ENCODE data around the gene LILRB5. TPM values are rescaled to one million over a fixed set of nuclear protein-coding genes. Genes with fewer than 3 reads are reported as not detected.
"Not testable (repeated sequence)": the region's sequence is repeated elsewhere in the genome, so short reads cannot be mapped to it uniquely, and the experiment has no call there.

The LILRB5 gene
- total RNA-seq, 1 donor from 2014 or later = not detected

DNA sequence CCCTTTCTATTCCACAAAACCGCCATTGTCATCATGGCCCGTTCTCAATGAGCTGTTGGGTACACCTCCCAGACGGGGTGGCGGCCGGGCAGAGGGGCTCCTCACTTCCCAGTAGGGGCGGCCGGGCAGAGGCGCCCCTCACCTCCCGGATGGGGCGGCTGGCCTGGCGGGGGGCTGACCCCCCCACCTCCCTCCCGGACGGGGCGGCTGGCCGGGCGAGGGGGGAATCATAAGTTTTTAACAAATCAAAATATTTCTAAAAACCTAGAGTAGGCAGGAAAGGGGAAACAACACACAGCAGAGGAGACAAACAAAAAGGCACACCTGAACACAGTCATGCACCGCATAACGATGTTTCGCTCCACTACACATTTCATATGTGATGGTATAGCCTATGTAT, 42.3 kb downstream of the LILRB5 start:
- DNase-seq (ENCODE audit: low read depth) = not testable (repeated sequence)

GRCh38 chr19:54214217-54214616, 42.9 kb downstream of the LILRB5 start:
- not testable (repeated sequence) for DNase-seq (ENCODE audit: low read depth)

DNA sequence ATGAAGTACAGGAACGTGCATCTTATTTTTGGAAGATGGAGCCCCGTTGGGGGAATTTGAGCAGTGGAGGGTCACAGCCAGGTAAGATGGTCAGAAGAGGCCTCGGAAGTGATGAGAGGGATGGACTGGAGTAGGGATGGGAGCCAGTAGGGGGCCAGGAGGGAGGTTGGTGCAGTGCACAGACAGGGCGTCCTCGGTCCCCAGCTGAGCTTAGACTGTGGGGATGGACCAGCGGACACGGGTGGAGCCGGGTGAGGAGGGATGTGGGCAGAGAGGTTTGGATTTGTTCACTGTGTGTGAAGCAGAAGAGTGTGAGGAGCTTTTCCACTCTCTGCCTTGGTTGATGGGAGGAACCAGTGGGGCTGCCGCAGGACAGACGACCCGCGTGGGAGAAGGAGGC, 45.8 kb downstream of the LILRB5 start:
- no peak for DNase-seq (ENCODE audit: low read depth)

DNA sequence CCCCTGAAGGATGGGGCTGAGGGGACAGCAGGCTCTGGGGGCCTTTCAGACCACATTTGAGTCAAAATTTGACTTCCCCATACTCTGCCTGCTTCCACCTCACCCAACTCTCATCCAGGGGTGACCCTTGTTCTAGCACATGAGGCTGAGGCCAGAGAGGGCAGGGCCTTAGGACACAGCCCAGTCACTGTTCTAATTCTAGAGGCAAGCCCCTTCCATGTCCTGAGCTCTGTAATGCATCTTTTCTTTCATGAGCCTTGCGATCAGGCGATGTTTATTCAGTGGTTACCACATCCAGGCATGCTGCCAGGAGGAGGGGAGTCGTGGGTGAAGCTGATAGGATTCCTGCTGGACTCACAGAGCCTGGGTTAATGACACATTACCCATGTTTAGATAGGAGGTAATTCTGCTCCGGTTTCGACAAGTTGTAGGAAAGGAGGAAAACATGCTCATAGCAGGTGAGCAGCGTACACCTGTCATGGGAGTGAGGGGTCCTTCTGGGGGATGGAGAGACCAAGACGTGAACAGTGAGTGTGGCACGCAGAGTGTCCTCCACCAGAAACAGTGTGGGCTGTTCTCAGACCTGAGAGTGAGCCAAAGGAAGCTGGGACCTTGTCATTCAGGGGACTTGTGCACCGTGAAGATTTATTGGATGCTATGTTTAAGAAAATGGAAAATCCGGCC, 47.1 kb downstream of the LILRB5 start:
- DNase-seq (ENCODE audit: low read depth) = peak; percentile 99

GRCh38 chr19:54209058-54209810, 47.8 kb downstream of the LILRB5 start:
- DNase-seq (ENCODE audit: low read depth) = no peak

DNA sequence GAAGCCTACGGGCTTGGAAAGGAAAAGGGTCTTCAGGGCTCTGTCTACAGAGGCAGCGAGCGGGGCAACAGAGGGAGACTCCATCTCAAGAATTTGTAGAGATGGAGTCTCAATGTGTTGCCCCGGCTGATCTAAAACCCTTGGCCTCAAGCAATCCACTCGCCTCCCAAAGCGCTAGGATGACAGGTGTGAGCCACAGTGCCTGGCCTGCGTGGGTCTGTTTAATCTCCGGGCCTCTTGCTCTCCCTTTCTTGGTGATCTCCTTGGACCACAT, 48.4 kb downstream of the LILRB5 start:
- no peak for DNase-seq (ENCODE audit: low read depth)

DNA sequence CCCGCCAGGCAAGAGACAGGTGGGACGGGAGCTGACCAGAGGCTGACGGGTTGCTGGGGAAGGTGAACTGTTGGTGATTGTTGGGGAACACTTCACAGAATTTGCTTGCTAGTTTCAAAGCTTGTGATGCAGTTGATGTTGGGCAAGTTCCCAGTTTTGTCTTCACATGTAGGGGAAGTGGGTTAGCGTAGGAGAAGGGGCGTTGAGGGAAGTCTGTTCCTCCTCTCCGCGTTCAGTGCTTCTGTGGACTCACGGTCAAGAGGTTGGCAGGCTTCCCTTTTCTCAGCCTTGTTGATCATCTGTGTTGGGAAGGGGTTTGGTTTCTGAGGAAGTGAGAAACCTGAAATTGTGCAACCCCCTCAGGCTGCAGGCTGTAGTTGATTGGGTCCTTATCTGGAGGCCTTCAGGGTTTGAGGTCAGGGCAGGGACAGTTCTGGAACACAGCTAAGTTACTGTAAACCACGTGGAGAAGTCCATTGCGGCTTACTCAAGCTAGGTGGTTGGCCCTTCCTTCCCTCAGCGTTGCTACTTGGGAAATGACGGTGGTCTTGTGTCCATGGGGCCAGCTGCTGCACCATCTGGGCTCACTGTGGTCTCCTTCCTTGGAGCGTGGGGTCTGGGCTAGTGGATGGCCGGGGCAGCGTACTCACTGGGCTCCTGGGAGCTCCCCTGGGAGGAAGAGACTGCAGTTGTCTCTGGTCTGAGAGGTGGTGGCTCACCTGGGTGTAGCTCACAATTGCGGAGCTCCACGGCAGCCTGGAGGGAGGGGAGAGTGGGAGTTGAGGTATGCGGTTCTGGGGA, 48.9 kb downstream of the LILRB5 start:
- DNase-seq (ENCODE audit: low read depth) = peak; percentile 55

GRCh38 chr19:54207676-54207982, 49.4 kb downstream of the LILRB5 start:
- no peak for DNase-seq (ENCODE audit: low read depth)

DNA sequence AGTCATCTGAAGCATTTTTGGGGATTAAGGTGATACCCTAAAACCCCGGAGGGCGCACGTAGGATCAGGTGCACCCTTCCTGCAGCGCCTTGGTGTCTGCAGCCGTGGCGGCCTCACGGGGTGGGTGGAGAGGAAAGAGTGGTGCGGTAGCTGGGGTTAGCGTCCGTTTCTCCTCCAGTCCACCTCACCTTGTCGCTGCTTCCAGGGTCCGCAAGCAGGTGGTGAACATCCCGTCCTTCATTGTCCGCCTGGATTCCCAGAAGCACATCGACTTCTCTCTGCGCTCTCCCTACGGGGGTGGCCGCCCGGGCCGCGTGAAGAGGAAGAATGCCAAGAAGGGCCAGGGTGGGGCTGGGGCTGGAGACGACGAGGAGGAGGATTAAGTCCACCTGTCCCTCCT, 49.9 kb downstream of the LILRB5 start:
- not testable (repeated sequence) for DNase-seq (ENCODE audit: low read depth)

- no peak for DNase-seq (ENCODE audit: low read depth)
Measured at GRCh38 chr19:54206831-54207177, 50.3 kb downstream of the LILRB5 start.

- no peak for DNase-seq (ENCODE audit: low read depth)
Measured at GRCh38 chr19:54206030-54206830, 50.8 kb downstream of the LILRB5 start.

DNA sequence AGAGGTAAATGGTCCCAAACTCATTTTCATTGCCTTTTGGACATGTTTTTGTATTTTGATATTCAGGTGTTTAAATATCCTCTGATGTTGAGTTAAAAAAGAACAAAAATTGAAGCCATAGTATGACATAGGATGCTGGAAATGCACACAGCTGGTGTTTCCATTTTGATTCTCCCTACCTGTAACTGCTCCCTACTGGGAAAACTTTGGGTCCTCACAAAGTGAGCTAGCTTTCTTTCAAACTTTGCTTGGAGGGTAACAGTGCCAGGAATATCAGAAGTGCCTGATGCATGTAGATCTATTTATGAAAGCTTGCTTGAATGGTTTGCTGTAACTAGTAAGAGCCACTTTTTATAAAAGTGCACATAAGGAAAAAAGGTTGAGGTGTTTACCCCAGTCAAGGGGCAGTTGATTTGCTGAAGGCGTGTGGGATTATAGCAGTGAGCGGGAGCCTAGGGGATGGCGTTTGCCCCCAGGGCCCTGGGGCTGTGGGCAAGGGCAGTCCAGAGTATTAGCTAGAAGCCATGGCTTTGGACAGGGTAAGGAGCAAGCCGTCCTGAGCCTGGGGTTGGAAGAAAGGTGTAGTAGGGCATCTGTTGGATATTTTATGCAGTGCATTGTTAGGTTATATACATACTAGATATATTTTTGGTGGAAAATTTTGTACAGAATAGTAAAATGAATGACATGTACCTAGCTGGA, 52.2 kb downstream of the LILRB5 start:
- no peak for DNase-seq (ENCODE audit: low read depth)

GRCh38 chr19:54203151-54203611, 53.9 kb downstream of the LILRB5 start:
- peak; percentile 81 for DNase-seq (ENCODE audit: low read depth)

DNA sequence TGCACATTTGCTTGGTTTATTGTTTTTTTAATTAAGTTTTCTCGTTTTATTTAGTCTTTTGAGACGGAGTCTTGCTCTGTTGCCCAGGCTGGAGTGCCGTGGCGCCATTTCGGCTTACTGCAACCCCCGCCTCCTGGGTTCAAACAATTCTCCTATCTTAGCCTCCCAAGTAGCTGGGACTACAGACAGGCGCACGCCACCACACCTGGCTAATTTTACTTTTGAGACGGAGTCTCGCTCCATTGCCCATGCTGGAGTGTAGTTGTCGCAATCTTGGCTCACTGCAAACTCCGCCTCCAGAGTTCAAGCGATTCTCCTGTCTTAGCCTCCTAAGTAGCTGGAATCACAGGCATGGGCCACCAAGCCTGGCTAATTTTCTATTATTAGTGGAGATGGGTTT, 55.1 kb downstream of the LILRB5 start:
- DNase-seq (ENCODE audit: low read depth) = peak; percentile 54

DNA sequence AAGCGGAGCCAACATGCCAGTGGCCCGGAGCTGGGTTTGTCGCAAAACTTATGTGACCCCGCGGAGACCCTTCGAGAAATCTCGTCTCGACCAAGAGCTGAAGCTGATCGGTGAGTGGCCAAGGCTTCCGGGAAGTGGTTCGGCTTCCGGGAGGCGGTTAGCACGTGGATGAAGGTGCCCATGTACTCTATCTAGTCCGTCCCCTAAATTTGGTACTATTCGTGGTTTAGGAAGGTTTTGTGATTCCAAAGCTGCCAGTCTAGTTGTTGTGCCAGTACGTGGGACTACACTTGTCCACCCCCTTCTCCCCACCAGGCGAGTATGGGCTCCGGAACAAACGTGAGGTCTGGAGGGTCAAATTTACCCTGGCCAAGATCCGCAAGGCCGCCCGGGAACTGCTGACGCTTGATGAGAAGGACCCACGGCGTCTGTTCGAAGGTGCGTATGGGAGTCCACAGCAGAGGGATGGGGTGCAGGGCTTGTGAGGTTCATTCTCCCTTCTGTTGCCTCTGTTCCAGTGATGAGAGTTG, 55.8 kb downstream of the LILRB5 start:
- DNase-seq (ENCODE audit: low read depth) = no peak

Other genes with a start within 250 kb of the LILRB5 start
- gene VSTM1, start 193.4 kb downstream of the LILRB5 start, total RNA-seq = not detected in 2 replicates
- not detected in 2 replicates for gene TARM1, start 175.9 kb downstream of the LILRB5 start, total RNA-seq
- 1.1 TPM in 1 of 2 replicates, not detected in the other for gene OSCAR, start 156.5 kb downstream of the LILRB5 start, total RNA-seq
- 4.3 and 8.0 TPM in 2 replicates for gene NDUFA3, start 154.4 kb downstream of the LILRB5 start, total RNA-seq
- 13.8 and 23.1 TPM in 2 replicates for gene TFPT, start 141.6 kb downstream of the LILRB5 start, total RNA-seq
- gene PRPF31, start 141.5 kb downstream of the LILRB5 start, total RNA-seq = 70.8 and 90.6 TPM in 2 replicates
- gene CNOT3, start 119.5 kb downstream of the LILRB5 start, total RNA-seq = 8.5 and 50.0 TPM in 2 replicates
- gene LENG1, start 97.6 kb downstream of the LILRB5 start, total RNA-seq = 4.0 and 7.3 TPM in 2 replicates
- gene TMC4, start 84.1 kb downstream of the LILRB5 start, total RNA-seq = 1.8 and 21.9 TPM in 2 replicates
- gene MBOAT7, start 67.7 kb downstream of the LILRB5 start, total RNA-seq = 32.6 and 132 TPM in 2 replicates
- gene TSEN34, start 66.0 kb downstream of the LILRB5 start, total RNA-seq = 82.5 and 151 TPM in 2 replicates
- 1,053 and 1,700 TPM in 2 replicates for gene RPS9, start 56.4 kb downstream of the LILRB5 start, total RNA-seq
- not detected in 2 replicates for gene LILRB3, start 34.3 kb downstream of the LILRB5 start, total RNA-seq
- gene LILRA6, start 14.5 kb downstream of the LILRB5 start, total RNA-seq = not detected in 2 replicates
- not detected in 2 replicates for gene LILRB2, start 23.8 kb upstream of the LILRB5 start, total RNA-seq
- not detected in 2 replicates for gene LILRA5, start 55.9 kb upstream of the LILRB5 start, total RNA-seq
- not detected in 2 replicates for gene LILRA4, start 81.9 kb upstream of the LILRB5 start, total RNA-seq
- gene LAIR1, start 107.7 kb upstream of the LILRB5 start, total RNA-seq = not detected in 2 replicates
- gene TTYH1, start 158.2 kb upstream of the LILRB5 start, total RNA-seq = not detected in 2 replicates
- gene LENG8, start 191.9 kb upstream of the LILRB5 start, total RNA-seq = 26.7 and 52.5 TPM in 2 replicates
- 7.7 and 9.6 TPM in 2 replicates for gene LENG9, start 206.5 kb upstream of the LILRB5 start, total RNA-seq
- gene CDC42EP5, start 216.0 kb upstream of the LILRB5 start, total RNA-seq = 4.7 and 26.7 TPM in 2 replicates
- gene LAIR2, start 245.6 kb upstream of the LILRB5 start, total RNA-seq = not detected in 2 replicates